WTC11 (cell line): ENCODE data around the gene GIGYF2. TPM values are rescaled to one million over a fixed set of nuclear protein-coding genes. Genes with fewer than 3 reads are reported as not detected.

Experiments used
- ATAC-seq: fragments of 200-7000 bp; cut with Tn5 transposase; 2 replicates; pipeline ENCODE4 v1.10.0; 2021; ENCODE audit warnings: mild to moderate bottlenecking, moderate library complexity
- CTCF ChIA-PET: fragments of 300-600 bp; sonication (Branson Sonifier 250); formaldehyde crosslinking; loops from one replicate; lab custom pipeline; 2021; ENCODE audit warnings: antibody characterized with exemption; lab: Charles Lee
- POLR2A ChIA-PET: fragments of 350-600 bp; sonication (Branson Sonifier 250); formaldehyde crosslinking; loops from one replicate; lab custom pipeline; 2021; ENCODE audit warnings: antibody characterized with exemption; lab: Charles Lee
- DNase-seq: peaks from one replicate; pipeline ENCODE4 v3.0.0; 2021; ENCODE audit warnings: low spot score
- H3K27ac Mint-ChIP-seq: 2 replicates; pipeline ENCODE4 v1.8.0; 2021; ENCODE audit warnings: mixed read lengths
- H3K27me3 Mint-ChIP-seq: 2 replicates; pipeline ENCODE4 v1.8.0; 2021; ENCODE audit warnings: low read depth, mild to moderate bottlenecking, moderate library complexity, mixed read lengths
- H3K36me3 Mint-ChIP-seq: 2 replicates; pipeline ENCODE4 v1.8.0; 2021; ENCODE audit warnings: mixed read lengths
- H3K4me1 Mint-ChIP-seq: 2 replicates; pipeline ENCODE4 v1.8.0; 2022; ENCODE audit warnings: mixed read lengths
- H3K4me3 Mint-ChIP-seq: 2 replicates; pipeline ENCODE4 v1.8.0; 2021; ENCODE audit warnings: mild to moderate bottlenecking, moderate library complexity, mixed read lengths
- H3K9me3 Mint-ChIP-seq: 2 replicates; pipeline ENCODE4 v1.8.0; 2021; ENCODE audit warnings: mixed read lengths
- AR ChIP-seq: fragments of 250-450 bp; sonication (Bioruptor Pico); IDR thresholded peaks from 2 replicates; pipeline ENCODE4 v1.9.0; 2021; ENCODE audit warnings: mild to moderate bottlenecking
- ATF1 ChIP-seq: sonication (generic); formaldehyde crosslinking; IDR thresholded peaks from 2 replicates; pipeline ENCODE4 v1.8.1; 2023; ENCODE audit warnings: mild to moderate bottlenecking, moderate library complexity, missing genetic modification reagents
- E2F5 ChIP-seq: sonication (generic); formaldehyde crosslinking; IDR thresholded peaks from 2 replicates; pipeline ENCODE4 v1.8.1; 2022; ENCODE audit warnings: mild to moderate bottlenecking, moderate library complexity, missing genetic modification reagents
- ESRRA ChIP-seq: sonication (generic); formaldehyde crosslinking; IDR thresholded peaks from 2 replicates; pipeline ENCODE4 v1.8.1; 2022; ENCODE audit warnings: mild to moderate bottlenecking, missing genetic modification reagents, borderline replicate concordance
- ETV6 ChIP-seq: sonication (generic); formaldehyde crosslinking; IDR thresholded peaks from 2 replicates; pipeline ENCODE4 v1.8.1; 2022; ENCODE audit warnings: mild to moderate bottlenecking, missing genetic modification reagents
- FOXK1 ChIP-seq: sonication (generic); formaldehyde crosslinking; IDR thresholded peaks from 2 replicates; pipeline ENCODE4 v1.8.0; 2022; ENCODE audit warnings: mild to moderate bottlenecking, moderate library complexity, missing genetic modification reagents
- IRF2 ChIP-seq: sonication (generic); formaldehyde crosslinking; IDR thresholded peaks from 2 replicates; pipeline ENCODE4 v1.8.0; 2022; ENCODE audit warnings: low read depth, missing genetic modification reagents, borderline replicate concordance
- NR2C2 ChIP-seq: sonication (generic); formaldehyde crosslinking; IDR thresholded peaks from 2 replicates; pipeline ENCODE4 v1.8.0; 2022; ENCODE audit warnings: mild to moderate bottlenecking, missing genetic modification reagents
- SOX15 ChIP-seq: fragments of 250-450 bp; sonication (Bioruptor Pico); IDR thresholded peaks from 2 replicates; pipeline ENCODE4 v1.9.0; 2021; ENCODE audit warnings: mild to moderate bottlenecking
- USF1 ChIP-seq: sonication (generic); formaldehyde crosslinking; IDR thresholded peaks from 2 replicates; pipeline ENCODE4 v1.8.0; 2022; ENCODE audit warnings: mild to moderate bottlenecking, missing genetic modification reagents
- USF2 ChIP-seq: sonication (generic); formaldehyde crosslinking; IDR thresholded peaks from 2 replicates; pipeline ENCODE4 v1.8.1; 2023; ENCODE audit warnings: mild to moderate bottlenecking, missing genetic modification reagents, moderate library complexity
- ZMAT4 ChIP-seq: fragments of 250-450 bp; sonication (Bioruptor Pico); IDR thresholded peaks from 2 replicates; pipeline ENCODE4 v1.9.0; 2021; ENCODE audit warnings: mild to moderate bottlenecking
- ZNF263 ChIP-seq: sonication (generic); formaldehyde crosslinking; IDR thresholded peaks from 2 replicates; pipeline ENCODE4 v1.8.1; 2022; ENCODE audit warnings: low read depth, mild to moderate bottlenecking, moderate library complexity, missing genetic modification reagents
- ZNF416 ChIP-seq: fragments of 250-450 bp; sonication (Bioruptor Pico); IDR thresholded peaks from 2 replicates; pipeline ENCODE4 v1.9.0; 2021; ENCODE audit warnings: mild to moderate bottlenecking, inconsistent platforms
- ZNF532 ChIP-seq: fragments of 250-450 bp; sonication (Bioruptor Pico); IDR thresholded peaks from 2 replicates; pipeline ENCODE4 v1.9.0; 2021; ENCODE audit warnings: mild to moderate bottlenecking, borderline replicate concordance
- total RNA-seq: library from RNA; stranded (reverse); gene quantifications from 3 replicates; pipeline ENCODE4 v1.2.3, GENCODE V29; 2021

GIGYF2 gene
- total RNA-seq, 1 experiment from 2014 or later, result 53.1 TPM

- no peaks in the 10 kb centered on the region for H3K9me3 Mint-ChIP-seq
- ATAC-seq (no peak), DNase-seq (no peak)
- TF ChIP-seq FOXK1 (CRISPR knock-in tag) (no peak), E2F5 (CRISPR knock-in tag) (no peak), IRF2 (CRISPR knock-in tag) (no peak), ZMAT4 (no peak), ETV6 (CRISPR knock-in tag) (no peak), AR (CRISPR knock-in tag) (no peak), ESRRA (CRISPR knock-in tag) (no peak), USF1 (CRISPR knock-in tag) (no peak), ZNF532 (CRISPR knock-in tag) (no peak), ZNF263 (CRISPR knock-in tag) (no peak), SOX15 (CRISPR knock-in tag) (no peak), NR2C2 (CRISPR knock-in tag) (no peak), USF2 (CRISPR knock-in tag) (no peak), ZNF416 (CRISPR knock-in tag) (no peak), ATF1 (no peak)
- H3K27me3 Mint-ChIP-seq, result peaks cover 3% of the 10 kb centered on the region; the same call in 1 of the 2 replicates
- H3K36me3 Mint-ChIP-seq, result no peaks in the 10 kb centered on the region
- peaks cover 27% of the 10 kb centered on the region for H3K4me1 Mint-ChIP-seq
- ChIA-PET POLR2A (no interaction called here), CTCF (no interaction called here)
- H3K4me3 Mint-ChIP-seq, result no peak overlapping the region
- H3K27ac Mint-ChIP-seq, result no peak overlapping the region
These were observed 191.9 kb downstream of the GIGYF2 start for GRCh38 chr2:232888839-232889529.
